DMS 273 treated with DMSO at 0.1 percent for 48 hours (cell line): ENCODE results near the gene KPNA6.
A peak's percentile ranks its signal among the peaks of the same experiment; 100 is the strongest.
"Not testable (repeated sequence)": the region's sequence is repeated elsewhere in the genome, so short reads cannot be mapped to it uniquely, and the experiment has no call there.

Experiments
- DNase-seq: peaks from one replicate; lab custom pipeline; 2025; lab: John Stamatoyannopoulos, UW

KPNA6 gene

GRCh38 chr1:32100807-32101708 lies 6.8 kb upstream of the KPNA6 start:
- no peak for DNase-seq

GRCh38 chr1:32104127-32104526 lies 3.7 kb upstream of the KPNA6 start:
- DNase-seq, result no peak

- no peak for DNase-seq
Measured at GRCh38 chr1:32105338-32105737, 2.5 kb upstream of the KPNA6 start.

GRCh38 chr1:32106663-32107275 lies 1.1 kb upstream of the KPNA6 start:
- no peak for DNase-seq

- DNase-seq, result no peak
Measured at GRCh38 chr1:32111040-32111623, 3.3 kb downstream of the KPNA6 start.

GRCh38 chr1:32111789-32112188 lies 3.9 kb downstream of the KPNA6 start:
- no peak for DNase-seq

- no peak for DNase-seq
Measured at GRCh38 chr1:32112806-32113375, 5.0 kb downstream of the KPNA6 start.

- not testable (repeated sequence) for DNase-seq
Measured at GRCh38 chr1:32113436-32113835, 5.6 kb downstream of the KPNA6 start.

GRCh38 chr1:32114420-32114819 lies 6.6 kb downstream of the KPNA6 start:
- DNase-seq, result no peak

GRCh38 chr1:32115496-32115895 lies 7.6 kb downstream of the KPNA6 start:
- DNase-seq, result no peak

- DNase-seq, result no peak
Measured at GRCh38 chr1:32116531-32116930, 8.7 kb downstream of the KPNA6 start.

- DNase-seq, result no peak
Measured at GRCh38 chr1:32122151-32122550, 14.3 kb downstream of the KPNA6 start.

- DNase-seq, result not testable (repeated sequence)
Measured at GRCh38 chr1:32123361-32123760, 15.5 kb downstream of the KPNA6 start.

GRCh38 chr1:32125313-32125712 lies 17.5 kb downstream of the KPNA6 start:
- peak; percentile 83 for DNase-seq

GRCh38 chr1:32126770-32127169 lies 18.9 kb downstream of the KPNA6 start:
- DNase-seq, result no peak

- DNase-seq, result no peak
Measured at GRCh38 chr1:32127409-32128198, 19.7 kb downstream of the KPNA6 start.

- no peak for DNase-seq
Measured at GRCh38 chr1:32128479-32128878, 20.6 kb downstream of the KPNA6 start.

GRCh38 chr1:32128964-32129363 lies 21.1 kb downstream of the KPNA6 start:
- no peak for DNase-seq

GRCh38 chr1:32133950-32134280 lies 26.1 kb downstream of the KPNA6 start:
- DNase-seq, result not testable (repeated sequence)

- DNase-seq, result no peak
Measured at GRCh38 chr1:32137111-32137510, 29.3 kb downstream of the KPNA6 start.

GRCh38 chr1:32138965-32139364 lies 31.1 kb downstream of the KPNA6 start:
- no peak for DNase-seq
